ENCODE results near the gene FARS2. TPM values are rescaled to one million over a fixed set of nuclear protein-coding genes. Genes with fewer than 3 reads are reported as not detected.

Gene FARS2
- total and polyA plus RNA-seq, 2 donors (not counting 3 experiments of a cell fraction or from before 2014, with no cell fraction given) = 20.2 to 20.5 TPM

DNA sequence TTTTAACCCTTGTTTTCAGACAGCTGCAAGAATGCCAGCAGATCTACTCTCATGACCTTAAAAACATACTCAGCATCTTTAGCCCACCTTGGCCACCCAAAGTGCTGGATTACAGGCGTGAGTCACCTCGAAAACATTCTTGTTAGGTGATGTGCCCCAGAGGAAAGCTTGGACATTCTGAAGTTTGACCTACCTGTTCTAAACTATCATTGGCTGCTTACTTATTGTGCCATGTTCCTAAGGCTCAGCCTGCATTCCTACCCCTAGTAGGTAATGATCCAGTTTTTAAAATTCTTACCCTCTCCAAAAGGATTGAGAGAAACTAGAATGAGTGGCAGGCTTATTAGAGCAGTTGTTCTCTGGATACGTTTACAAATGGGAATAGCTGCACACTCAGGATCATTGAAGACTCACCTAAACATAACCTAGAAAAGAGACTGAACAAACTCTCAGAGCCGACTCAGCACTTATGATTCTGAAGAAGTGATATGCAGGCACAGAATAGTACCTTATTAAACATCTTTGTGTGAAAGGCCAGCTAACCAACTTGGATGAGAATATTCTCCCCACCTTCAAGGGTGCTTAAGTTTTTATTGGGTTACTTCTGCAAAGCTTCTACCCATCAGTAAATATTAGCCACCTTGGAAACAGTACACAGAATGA lies 383.3 kb downstream of the FARS2 start:
- POLR2A ChIA-PET = no interaction called here
- intact Hi-C loops (cut with micrococcal nuclease) = no loop called here

More for the DNA sequence above, 383.3 kb downstream of the FARS2 start:
- no peak overlapping the region for H3K4me3 ChIP-seq (replicated peaks in 1 of 3; ENCODE audit: insufficient read depth in 1 of 3, low read depth in 1 of 3, low read length in 3 of 3)
- no peaks in the 10 kb centered on the region for H4K20me1 ChIP-seq (replicated peaks; ENCODE audit: control insufficient read depth, extremely low read depth, insufficient read depth, low read length)
- H3K9me1 ChIP-seq (replicated peaks; ENCODE audit: control insufficient read depth, extremely low read depth, insufficient read depth, low read length) = no peaks in the 10 kb centered on the region
- dilution Hi-C loops (cut with MboI; ENCODE audit: extremely low pct_ligation_motif_present, low sequenced_read_pairs) = no loop called here
- H3K36me3 ChIP-seq (ENCODE audit: control insufficient read depth in 2 of 2, extremely low read depth in 1 of 2, insufficient read depth in 2 of 2, low read length in 2 of 2) = no peaks in the 10 kb centered on the region
- no peaks in the 10 kb centered on the region for H3K9me3 ChIP-seq (replicated peaks; ENCODE audit: control insufficient read depth, insufficient read depth, low read length)
- H3K27ac ChIP-seq (ENCODE audit: insufficient read depth, low read depth, low read length) = no peak overlapping the region
- TF ChIP-seq JUN (IDR thresholded peaks at IDR 0.05; ENCODE audit: borderline replicate concordance, insufficient read depth, insufficient read length, low read depth) (no peak), GATA2 (IDR thresholded peaks at IDR 0.05; ENCODE audit: insufficient read depth, insufficient read length, low read depth, low read length) (no peak), MYC (IDR thresholded peaks at IDR 0.05; ENCODE audit: low read depth, low read length) (no peak), POLR2A (IDR thresholded peaks at IDR 0.05; ENCODE audit: low read depth, low read length) (no peak), EZH2 (IDR thresholded peaks at IDR 0.05; ENCODE audit: borderline replicate concordance, low read depth, low read length, severe bottlenecking) (no peak), POLR2AphosphoS5 (IDR thresholded peaks at IDR 0.05; ENCODE audit: insufficient read depth, low read depth, low read length) (no peak), CTCF (IDR thresholded peaks at IDR 0.05; ENCODE audit: extremely low read depth in 1 of 2, insufficient read depth in 1 of 2, low read depth in 1 of 2, low read length in 2 of 2) (no peak), FOS (IDR thresholded peaks at IDR 0.05; ENCODE audit: borderline replicate concordance, insufficient read depth, low read length) (no peak)
- TF ChIP-seq, protein P1, sequence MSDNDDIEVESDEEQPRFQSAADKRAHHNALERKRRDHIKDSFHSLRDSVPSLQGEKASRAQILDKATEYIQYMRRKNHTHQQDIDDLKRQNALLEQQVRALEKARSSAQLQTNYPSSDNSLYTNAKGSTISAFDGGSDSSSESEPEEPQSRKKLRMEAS (IDR thresholded peaks at IDR 0.05; ENCODE audit: insufficient read depth, insufficient read length) = no peak
- H2AFZ ChIP-seq (ENCODE audit: low read depth, low read length) = no peak overlapping the region
- CTCF ChIA-PET = interaction anchor here (1.5 kb wide), 1 partner anchor 174 kb away, joined by 3 read pairs; no protein-coding TSS in a partner anchor
- no TSS peak for BruUV-seq (replicated peaks)
- FAIRE-seq (no peak), DNase-seq (ENCODE audit: low read depth, low spot score) (no peak)
- no peak overlapping the region for H3K4me2 ChIP-seq (ENCODE audit: insufficient read depth, low read length)
- no peak overlapping the region for H3K9ac ChIP-seq (replicated peaks; ENCODE audit: extremely low read depth, insufficient read depth, low read length)
- no peaks in the 10 kb centered on the region for H3K4me1 ChIP-seq (ENCODE audit: control insufficient read depth, extremely low read depth, insufficient read depth, low read length)
- no peaks in the 10 kb centered on the region for H3K79me2 ChIP-seq (ENCODE audit: control insufficient read depth, insufficient read depth, low read length)
- no peaks in the 10 kb centered on the region for H3K27me3 ChIP-seq (ENCODE audit: control insufficient read depth in 2 of 2, insufficient read depth in 2 of 2, low read length in 2 of 2)
